Left kidney (tissue), 2 donors: ENCODE measurements around the gene GDF11. TPM values are rescaled to one million over a fixed set of nuclear protein-coding genes. Genes with fewer than 3 reads are reported as not detected.

Source experiments
- DNase-seq: peaks from one replicate; pipeline ENCODE4 v3.0.0-alpha.2; 2013
- polyA plus RNA-seq: library from polyadenylated mRNA; unstranded; fragments of 120-200 nt; gene quantifications from one replicate; pipeline ENCODE4 v1.2.1, GENCODE V29; 2013; ENCODE audit not compliant: insufficient read length

The GDF11 gene
- polyA plus RNA-seq, 1 donor: 23.0 TPM

DNA sequence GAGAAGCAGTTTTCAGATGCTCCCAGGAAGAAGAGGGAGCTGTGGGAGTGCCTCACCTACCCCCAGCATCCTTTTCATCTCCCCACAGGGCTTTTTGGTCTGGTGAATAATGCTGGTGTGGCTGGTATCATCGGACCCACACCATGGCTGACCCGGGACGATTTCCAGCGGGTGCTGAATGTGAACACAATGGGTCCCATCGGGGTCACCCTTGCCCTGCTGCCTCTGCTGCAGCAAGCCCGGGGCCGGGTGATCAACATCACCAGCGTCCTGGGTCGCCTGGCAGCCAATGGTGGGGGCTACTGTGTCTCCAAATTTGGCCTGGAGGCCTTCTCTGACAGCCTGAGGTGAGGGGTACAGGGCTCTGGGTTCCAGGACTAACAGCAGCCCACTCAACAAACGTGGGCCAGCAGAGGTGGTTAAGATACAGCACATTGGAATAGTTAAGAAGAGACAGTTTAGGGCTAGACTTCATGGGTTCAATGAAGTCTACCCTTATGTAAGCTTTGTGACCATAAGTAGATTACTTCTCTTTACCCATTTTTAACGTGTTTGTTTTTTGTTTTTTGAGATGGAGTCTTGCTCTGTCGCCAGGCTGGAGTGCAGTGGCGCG, 21.2 kb upstream of the GDF11 start:
- DNase-seq: no peak

DNA sequence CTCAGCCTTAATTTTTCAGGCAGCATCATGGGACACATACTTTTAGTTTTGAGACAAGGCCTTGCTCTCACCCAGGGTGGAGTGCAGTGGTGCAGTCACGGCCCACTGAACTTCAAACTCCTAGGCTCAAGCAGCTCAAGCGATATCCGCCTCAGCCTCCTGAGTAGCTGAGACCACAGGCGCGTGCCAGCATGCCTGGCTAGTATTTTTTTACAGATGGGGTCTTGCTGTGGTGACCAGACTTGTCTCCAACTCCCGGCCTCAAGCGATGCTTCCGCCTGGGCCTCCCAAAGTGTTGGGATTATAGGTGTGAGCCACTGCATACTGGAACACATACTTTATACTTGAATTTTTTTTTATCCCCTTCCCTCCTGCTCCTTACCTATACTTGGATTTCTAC, 20.0 kb upstream of the GDF11 start:
- DNase-seq: no peak

DNA sequence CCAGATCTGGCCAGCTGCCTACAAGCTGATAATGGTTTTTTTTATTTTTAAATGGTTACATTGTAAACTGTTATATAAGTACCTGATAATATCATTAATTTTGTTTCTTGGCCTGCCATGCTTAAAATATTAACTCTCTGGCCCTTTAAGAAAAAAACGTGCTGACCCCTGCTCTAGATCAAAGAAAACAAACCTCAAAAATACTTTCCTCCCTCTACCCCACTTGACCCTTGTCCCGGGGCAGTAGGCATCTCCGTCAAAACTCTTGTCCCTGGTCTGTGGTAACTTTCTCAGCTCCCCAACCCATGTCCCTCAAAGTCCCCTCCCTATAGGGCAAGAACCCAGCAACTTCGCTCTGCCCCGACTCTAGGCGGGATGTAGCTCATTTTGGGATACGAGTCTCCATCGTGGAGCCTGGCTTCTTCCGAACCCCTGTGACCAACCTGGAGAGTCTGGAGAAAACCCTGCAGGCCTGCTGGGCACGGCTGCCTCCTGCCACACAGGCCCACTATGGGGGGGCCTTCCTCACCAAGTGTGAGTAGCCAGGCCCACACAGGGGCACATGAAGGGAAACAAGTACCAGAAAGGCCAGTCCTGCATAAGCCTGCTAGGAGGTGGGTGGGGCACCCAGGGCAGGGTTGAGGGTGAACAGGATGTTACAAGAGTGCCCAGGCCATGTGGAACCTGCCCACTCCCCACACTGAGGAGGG, 19.3 kb upstream of the GDF11 start:
- no peak for DNase-seq

DNA sequence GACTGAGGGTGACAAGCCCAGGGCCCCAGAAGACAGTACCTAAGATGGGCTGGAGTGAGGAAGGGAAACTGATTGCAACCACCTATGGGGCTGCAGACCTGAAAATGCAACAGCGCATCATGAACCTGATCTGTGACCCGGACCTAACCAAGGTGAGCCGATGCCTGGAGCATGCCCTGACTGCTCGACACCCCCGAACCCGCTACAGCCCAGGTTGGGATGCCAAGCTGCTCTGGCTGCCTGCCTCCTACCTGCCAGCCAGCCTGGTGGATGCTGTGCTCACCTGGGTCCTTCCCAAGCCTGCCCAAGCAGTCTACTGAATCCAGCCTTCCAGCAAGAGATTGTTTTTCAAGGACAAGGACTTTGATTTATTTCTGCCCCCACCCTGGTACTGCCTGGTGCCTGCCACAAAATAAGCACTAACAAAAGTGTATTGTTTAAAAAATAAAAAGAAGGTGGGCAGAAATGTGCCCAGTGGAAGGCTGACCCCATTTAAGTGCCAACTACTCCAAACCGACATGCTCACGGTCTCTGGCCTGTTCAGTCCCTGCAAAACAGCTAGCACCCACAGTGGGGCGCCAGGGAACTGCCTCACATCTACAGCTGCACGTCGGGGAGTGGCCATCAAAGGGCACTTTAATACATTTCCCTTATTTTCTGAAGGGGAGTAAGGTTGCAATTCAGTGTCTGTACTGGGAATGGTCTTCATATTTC, 18.5 kb upstream of the GDF11 start:
- DNase-seq: no peak

DNA sequence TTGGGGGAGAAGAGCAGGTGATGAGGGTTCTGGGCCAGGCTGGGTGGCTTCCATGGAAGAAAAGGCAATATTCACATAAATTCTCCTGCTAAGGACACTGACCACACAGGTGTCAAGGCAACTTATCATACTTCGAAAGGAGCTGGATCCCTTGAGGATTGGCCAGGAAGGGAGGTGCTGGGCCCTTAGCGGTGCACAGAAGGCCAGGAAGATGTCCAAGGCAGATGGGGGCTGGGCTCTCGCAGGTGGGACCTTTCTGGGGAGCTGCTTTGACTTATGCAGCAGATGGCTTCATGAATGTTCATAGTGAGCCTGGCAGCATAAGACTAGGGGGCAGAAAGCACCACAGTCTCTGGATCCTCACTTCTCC, 18.0 kb upstream of the GDF11 start:
- no peak for DNase-seq

DNA sequence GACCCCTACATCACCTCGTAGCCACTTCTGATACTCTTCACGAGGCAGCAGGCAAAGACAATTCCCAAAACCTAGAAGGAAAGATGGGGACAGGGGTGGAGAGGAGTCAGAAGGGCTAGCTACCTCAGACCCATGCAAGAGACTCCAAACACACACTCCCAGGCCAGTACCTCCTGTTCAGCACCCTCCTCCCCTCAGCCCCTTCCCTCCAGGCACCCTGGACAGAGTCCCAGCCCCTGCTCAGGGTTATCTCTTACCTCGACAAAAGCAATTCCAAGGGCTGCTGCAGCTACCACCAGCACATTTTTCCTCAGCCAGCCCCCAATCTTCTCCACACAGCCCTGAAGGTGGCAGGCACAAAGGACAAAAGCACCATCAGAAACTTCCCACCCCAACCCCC, 17.4 kb upstream of the GDF11 start:
- DNase-seq: no peak

DNA sequence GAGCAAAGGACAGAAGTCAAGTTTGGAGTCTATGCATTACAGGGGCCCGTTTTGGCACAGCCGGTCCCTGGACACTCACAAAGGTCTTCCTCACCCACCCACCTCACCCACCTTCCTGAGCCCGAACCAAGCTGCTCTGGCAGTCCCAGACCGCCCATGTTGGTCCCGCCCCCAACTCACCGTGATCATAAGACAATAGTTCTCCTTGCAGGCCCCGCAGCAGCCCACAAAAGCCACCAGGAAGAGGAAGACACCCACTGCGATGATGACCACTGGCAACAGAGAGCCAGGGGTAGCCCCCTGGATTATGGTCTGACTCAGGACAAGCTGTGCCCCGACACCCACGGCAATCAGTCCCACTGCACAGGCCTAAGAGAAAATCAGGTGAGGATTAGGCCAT, 16.0 kb upstream of the GDF11 start:
- DNase-seq: no peak

DNA sequence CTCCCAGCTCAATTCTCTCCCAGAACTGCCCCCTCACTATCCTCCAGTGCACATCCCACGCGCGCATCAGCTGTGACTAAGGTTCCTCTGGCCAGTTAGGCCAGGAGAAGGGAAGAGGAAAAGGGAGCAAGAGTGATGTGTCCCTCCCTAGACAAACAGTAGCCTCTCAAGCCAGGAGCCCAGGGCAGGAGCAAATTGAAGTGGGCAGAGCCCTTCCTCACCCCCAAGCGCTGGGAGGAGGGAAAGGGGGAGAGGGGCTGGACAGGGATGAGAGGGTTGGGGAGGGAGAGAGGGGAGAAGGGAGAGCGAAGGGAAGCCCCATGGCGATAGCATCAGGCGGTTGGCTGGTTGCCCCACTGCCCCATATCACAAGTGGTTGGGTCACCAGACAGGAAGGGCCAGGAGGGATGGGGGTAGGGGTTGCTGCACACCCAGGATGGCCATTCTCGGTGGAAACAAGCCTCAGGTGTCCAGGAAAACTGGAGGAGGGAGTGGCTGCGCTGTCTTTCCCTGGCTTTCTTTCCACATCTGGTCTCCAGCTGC, 15.2 kb upstream of the GDF11 start:
- DNase-seq: no peak

DNA sequence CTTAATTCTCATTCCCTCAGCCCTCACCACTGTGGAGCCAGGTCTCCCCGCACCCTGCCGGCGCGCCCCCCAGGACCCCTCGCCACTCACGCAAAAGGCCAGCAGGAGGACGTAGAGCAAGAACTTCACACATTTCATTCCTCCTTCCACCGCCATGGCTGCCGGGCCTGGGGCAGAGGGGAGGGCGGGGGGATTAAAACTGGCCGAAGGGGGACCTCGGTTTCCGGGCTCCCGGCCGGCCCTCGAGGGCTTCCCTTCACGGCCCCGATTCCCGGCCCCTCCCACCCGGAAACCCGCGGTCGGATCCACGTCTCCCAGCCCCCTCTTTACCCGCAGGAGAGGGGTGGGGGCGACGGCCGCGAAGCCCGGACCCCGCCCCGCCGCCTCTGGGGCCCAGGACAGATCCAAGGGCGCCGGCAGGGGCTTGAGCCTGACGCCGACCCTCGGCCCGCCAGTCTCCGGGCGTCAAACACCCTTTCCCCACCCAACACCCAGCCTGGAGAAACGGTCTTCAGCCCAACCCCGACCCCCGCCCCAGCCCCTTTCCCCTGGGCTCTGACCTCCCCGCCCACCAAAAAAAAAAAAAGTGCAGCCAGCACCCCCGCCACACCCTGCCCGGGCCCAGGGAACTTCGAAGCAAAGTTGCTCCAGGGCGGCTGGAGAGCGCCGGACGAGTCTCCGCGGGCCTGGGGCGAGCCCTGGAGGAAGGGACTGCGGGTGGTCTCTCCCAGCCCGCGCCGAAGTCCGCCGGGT, 14.6 kb upstream of the GDF11 start:
- DNase-seq: no peak

DNA sequence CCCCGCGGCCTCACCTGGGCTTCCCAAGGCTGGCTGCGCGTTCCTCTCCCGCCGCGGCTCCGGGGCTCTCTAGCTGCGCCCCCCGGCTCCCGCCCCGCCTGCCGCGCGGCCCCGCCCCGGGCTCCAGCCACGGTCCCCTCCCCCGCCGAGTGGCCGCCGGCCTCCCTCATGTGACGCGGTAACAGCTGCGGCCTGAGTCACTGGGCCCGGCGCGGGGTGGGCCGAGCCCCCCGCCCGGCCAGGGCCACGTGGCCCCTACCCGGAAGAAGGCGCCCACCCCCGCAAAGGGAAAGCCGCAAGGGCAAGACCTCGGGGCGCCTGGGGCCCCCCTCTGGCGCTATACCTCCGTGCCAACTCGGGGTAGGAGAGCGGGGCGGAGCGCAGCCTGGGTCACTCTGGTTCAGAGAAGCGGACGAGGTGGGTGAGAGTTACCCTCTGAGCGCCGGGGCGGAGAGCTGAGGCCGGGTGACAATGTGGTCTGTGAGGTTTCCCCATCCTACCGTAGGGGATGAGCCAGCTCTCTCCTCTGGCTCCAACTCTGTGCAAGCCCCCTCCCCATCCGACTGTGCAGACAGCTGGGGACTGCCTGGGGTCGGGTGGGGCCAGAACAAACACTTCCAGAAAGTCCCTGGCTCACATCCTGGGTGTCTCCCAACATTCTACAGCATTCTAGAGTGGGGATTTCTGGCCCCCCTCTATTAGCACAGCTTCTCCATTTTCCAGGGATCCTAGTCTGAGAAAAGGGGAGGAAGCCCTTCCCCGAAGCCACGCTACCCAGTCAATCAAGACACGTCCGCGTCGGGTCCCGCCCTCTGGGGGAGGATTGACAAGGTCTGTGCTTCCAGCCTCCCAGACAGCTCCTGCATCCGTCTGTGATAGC, 13.7 kb upstream of the GDF11 start, which contains the start of gene CD63:
TSS of gene CD63 (minus strand) at position 71 of the 880 bp plus-strand sequence. CDS start 668 bp downstream, outside the sequence.
- DNase-seq: peak; percentile 88

DNA sequence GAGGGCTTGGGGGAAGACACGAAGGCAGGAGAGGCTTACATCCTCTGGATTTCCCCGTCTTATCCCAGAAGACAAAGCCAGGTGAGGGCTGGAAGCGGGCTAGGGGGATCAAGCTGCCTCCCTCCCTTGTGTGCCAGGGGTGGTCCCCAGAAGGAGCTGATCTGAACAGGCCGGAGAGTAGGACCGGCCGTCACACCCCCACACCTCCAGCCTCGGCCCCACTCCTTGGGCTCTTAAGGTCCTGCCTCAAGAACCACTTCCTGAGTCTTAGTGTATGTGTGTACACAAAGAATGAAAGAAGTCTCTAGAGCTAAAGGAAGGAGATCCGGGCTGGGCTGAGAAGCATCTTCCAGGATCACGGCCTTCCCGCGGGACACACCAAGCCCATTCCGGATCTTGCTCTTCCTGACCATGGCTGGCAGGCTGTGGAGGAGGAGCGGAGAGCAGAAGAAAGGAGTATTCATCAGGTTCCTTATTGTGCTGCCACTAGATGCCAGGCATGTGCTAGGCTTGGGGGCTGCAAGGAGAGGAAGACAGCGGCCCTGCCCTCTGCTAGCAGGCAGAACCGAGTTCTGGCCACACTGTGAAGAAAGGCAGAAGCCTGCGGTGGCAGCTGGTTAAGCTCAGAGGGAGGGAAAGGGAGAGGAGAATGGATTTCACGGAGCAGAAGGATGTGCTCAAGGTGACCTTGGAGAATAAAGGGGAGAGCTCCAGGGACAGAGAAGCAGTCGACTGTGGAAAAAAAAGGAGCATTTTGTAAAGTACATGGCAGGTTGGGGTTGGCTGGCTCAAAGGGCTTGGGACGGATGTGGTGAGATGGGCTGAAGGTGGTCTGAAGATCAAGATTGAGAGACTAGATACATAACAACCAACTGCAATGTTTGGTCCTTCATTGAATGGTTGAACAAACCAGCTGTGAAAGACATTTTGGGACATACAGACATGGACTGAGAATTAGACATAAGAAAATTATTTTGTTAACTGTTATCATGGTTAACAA, 12.8 kb upstream of the GDF11 start:
- DNase-seq: no peak

DNA sequence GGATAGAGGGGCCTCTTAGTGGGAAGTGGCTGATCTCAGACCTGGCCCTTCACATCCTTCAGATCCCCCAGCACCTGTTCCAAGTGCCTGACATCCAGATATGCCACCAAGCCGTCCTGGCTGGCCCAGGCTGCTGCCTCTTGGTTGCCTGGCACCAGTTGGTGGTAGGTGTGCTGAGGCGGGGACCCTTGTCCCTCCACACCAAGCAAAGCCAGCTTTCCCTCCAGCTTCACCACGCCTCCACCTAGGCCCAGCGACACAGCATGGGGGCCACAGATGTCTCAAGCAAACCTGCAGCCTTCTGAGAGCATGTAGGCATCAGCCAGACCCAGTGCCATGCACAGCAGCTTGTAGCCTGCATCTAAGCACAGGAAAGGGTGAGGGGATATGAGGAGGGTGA, 10.6 kb upstream of the GDF11 start:
- no peak for DNase-seq

DNA sequence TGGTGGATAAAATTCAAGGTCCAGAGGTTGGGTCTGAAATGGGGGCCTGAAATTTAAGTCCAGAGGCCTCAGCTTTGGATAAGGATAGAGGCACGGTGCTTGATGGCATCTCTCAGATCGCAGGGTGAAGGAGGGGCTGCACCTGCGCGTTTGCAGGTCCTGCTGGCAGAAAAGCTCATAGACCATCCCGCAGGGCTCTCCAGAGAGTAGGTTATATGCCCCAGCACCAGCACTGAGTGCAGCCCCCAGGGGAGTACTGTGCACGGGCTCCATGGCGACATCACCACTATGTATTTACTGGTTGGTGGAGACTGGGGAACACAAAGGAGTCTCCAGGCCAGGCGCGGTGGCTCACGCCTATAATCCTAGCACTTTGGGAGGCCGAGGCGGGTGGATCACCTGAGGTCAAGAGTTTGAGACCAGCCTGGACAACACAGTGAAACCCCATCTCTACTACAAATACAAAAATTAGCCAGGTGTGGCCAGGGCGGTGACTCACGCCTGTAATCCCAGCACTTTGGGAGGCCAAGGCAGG, 9.8 kb upstream of the GDF11 start:
- no peak for DNase-seq

DNA sequence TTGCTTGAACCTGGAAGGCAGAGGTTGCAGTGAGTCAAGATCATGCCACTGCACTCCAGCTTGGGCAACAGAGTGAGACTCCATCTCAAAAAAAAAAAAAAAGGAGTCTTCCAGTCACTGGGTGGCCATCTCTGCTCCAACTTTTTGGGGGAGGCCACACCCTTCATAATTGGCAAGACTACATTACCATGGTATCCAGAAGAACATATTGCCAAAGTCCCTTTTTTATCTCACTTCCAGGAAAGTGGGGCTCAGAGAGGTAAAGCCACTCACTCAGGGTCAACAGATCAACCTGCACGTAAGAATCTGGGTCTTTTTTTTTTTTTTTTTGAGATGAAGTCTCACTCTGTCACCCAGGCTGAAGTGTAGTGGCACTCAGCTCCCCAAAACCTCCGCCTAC, 9.1 kb upstream of the GDF11 start:
- no peak for DNase-seq

DNA sequence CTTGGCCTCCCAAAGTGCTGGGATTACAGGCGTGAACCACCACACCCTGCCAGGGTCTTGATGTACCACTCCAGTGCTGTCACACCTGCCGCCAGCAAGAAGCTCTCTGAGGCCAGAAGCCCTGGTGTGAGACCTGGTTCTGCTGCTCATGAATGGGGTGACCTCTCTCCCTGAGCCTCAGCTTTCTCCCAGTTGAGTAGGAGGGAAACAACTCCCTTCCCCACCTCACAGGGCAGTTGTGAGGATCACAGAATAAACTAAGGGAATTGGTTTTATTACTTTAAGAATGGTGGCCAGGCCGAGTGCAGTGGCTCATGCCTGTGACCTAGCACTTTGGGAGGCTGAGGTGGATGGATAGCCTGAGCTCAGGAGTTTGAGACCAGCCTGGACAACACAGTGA, 8.3 kb upstream of the GDF11 start:
- no peak for DNase-seq

DNA sequence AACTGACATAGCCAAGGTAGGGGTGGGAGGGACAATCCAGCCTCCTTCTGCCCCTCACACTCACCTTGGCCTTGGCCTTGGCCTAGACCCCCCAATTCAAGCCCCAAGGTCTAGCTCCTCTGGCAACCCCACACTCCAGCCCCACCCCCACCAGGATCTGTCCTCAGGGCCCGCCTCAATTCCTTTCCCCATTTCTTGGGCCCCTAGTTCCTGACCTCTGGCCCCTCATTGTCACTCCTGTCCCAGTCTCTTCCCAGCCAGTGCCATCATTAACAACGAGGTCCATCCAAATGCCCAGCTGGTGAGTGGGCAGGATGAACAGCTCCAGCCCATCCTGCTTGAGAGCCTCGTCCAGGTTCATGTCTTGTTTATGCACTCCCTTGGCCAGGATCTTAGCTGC, 6.8 kb upstream of the GDF11 start:
- DNase-seq: no peak

DNA sequence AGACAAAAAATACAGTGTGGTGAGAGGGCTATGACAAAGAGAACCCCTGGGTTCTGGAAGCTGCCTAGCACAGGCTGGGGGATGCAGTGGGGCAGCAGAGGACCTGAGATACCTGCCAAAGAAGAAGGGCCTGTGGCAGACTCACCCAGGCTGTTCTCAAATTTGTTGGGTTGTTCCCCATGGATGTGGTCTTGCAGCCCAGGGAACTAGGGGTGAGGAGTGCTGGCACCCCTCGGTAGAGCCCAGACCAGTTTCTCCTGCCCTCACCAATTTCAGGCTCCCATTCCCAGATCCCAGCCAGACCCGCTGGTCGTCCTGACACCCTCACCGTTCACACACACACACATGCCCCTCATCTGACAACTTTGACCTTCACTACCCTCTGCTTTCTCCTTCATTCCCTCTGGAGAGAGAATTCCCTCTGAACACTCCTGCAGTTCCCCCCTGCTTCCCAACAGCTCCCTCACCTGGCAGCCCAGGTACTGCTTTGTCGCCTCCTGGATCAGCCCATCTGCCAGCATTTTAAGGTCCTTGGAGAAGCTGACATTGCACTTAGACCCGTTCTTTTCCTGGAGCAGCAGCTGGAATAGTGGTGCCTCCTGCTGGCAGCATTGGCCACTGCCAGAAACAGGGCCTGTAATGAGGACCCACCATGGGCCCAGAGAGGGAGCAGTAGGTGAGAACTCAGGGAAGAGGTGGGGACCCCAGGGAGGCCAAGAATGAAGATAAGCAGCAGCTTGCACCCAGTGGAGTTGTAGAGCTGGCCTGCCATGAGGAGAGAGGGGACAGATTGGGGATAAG, 5.9 kb upstream of the GDF11 start:
- no peak for DNase-seq

DNA sequence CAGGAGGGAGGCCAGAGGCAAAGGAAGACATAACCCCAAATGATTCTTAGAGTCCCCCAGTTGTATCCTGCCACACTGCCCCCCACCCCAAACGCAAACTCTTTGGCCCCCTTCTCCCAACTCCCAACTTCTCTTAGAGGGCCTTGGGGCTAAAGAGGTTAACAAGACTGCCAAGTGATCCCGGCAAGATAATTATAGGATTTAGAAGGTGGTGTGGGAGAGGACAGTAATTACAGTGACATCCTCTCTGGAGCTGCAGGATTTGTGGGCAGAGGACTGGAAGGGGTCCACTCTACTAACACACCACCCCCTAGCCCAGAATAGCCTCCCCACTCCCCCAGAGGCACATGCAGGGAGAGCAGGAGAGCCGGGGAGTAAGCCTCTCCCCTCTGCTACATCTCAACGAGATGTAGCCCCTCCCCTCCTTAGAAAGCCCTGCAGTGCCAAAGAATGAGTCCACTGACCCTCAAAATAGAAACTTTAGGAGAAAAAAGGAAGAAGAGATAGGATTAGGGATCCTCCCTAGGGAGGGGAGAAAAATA, 5.3 kb upstream of the GDF11 start:
- no peak for DNase-seq
